GM20000 (cell line): ENCODE data around the gene DLAT.
"Not testable (repeated sequence)": the region's sequence is repeated elsewhere in the genome, so short reads cannot be mapped to it uniquely, and the experiment has no call there.

Source experiments
- DNase-seq: peaks from one replicate; pipeline ENCODE4 v3.0.0; 2012; ENCODE audit warnings: low spot score
- TF ChIP-seq, protein P1 (sequence below): IDR thresholded peaks from 2 replicates; pipeline ENCODE4 v1.5.1; 2012; ENCODE audit warnings: mild to moderate bottlenecking, control low read depth; ENCODE audit errors: extremely low read depth, missing control alignments

DLAT gene

DNA sequence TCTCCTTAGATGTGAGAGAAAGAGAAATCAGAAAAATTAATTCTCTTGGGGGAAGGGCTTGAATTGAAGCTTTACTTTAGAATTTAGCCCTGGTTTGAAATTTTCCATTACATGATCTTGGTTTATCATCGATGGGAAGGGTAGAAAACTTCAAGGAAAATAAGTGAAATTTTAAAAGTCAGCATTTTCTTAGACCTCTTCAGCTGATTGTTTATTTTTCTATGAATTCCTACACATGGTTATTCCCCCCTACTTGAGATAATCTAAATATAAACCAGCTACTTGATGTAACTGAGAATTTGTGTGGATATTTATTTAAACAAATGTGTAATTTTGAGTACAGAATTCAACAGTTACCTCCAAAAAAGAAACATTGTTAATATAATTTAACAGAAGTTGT is 37.7 kb downstream of the DLAT start:
- TF ChIP-seq, protein P1, sequence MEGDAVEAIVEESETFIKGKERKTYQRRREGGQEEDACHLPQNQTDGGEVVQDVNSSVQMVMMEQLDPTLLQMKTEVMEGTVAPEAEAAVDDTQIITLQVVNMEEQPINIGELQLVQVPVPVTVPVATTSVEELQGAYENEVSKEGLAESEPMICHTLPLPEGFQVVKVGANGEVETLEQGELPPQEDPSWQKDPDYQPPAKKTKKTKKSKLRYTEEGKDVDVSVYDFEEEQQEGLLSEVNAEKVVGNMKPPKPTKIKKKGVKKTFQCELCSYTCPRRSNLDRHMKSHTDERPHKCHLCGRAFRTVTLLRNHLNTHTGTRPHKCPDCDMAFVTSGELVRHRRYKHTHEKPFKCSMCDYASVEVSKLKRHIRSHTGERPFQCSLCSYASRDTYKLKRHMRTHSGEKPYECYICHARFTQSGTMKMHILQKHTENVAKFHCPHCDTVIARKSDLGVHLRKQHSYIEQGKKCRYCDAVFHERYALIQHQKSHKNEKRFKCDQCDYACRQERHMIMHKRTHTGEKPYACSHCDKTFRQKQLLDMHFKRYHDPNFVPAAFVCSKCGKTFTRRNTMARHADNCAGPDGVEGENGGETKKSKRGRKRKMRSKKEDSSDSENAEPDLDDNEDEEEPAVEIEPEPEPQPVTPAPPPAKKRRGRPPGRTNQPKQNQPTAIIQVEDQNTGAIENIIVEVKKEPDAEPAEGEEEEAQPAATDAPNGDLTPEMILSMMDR, result no peak
- DNase-seq, result no peak

DNA sequence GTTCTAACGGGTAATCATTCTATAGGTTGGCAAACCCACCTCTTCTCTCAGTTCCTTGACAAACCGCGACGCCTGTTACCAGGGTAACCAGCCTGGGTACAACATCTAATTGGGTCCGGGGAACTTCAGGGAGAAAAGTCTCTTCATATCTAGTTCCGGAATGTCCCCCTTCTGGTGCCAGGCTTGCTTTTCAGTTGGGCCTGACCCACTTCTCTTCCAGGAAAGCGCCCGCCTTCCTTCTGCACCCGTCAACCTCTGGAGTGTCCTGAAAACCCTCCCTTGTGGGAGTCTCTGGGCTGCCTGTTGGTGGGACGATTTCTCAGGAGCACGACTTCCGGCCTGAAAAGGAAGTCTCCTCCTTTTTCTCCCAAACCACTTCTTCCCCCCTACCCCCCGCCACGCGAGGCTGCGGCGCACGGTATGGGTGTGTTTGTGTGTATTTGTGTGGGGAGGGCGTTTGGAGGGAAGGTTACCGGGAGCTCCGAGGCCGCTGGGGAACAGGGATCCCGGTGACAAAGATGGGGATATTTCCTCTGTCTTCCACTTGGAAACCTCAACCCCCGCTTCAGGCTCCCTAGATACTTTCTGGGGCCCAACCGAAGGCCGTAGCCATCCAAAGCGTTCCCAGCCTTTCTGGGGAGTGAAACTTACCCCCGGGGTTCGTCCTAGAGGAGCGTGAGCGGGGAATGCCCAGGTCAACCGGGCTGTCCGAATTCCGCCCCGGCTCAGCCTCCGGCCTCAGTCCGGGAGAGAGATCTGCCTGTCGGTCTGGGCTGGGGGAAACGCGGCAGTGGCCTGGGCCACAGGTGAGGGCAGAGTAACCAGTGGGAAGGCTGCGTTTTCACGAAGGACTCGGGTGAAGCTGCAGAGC is 49.0 kb downstream of the DLAT start, which contains the start of the genes NKAPD1 and PIH1D2:
TSS of gene NKAPD1 (plus strand) at position 359 of the 871 bp plus-strand sequence. CDS start 1,276 bp downstream, outside the sequence.
TSS of gene PIH1D2 (minus strand) at position 77 of the 871 bp plus-strand sequence. CDS start 843 bp downstream, outside the sequence.
- TF ChIP-seq, protein P1, result no peak

DNA sequence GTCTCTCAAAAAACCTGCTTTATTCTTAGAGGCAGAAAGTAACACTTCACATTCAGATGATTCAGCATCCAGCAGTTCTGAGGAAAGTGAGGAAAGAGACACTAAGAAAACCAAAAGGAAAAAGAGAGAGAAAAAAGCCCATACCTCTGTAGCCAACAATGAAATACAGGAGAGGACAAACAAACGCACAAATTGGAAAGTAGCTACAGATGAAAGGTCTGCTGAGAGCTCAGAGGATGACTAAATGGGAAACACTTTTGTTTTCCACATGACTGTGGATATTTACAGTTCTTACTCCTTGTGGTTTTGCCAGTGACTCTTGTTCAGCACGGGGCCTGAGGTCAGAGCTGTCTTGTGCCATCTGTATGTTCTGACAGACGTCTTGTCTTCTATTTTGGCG is 57.5 kb downstream of the DLAT start:
- DNase-seq, result no peak
- TF ChIP-seq, protein P1, result no peak

More for the DNA sequence above, 49.0 kb downstream of the DLAT start, which contains the start of the genes NKAPD1 and PIH1D2:
- DNase-seq, result peak; percentile 71

DNA sequence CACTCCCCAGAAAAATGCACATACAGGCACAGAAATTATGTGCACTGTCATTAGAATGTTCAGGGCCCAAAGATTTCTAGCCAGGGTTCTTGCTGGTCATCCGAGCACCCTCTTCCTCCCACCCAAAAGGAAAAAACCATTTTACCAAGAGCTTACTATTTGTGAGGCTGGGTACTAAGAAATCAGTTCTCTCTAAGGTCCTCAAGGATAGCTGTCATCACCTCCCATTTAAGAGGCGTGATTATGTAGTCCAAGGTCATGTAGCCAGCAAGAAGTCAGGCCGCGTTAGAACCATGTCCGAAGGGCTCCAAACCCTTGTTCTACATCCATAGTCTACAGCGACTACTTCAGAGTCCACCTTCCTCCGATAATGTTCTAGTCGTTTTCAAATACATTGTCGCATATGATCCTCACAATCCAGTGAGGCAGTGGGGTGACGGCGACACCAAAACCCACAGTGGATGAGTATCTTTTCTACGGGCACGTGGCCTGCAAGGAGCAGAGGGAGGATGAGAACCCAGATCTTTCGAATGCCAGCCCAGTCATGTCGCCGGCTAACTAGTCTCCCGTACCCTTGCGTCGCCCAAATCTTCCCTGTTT is 60.7 kb downstream of the DLAT start:
- TF ChIP-seq, protein P1, result no peak
- peak; percentile 44 for DNase-seq

DNA sequence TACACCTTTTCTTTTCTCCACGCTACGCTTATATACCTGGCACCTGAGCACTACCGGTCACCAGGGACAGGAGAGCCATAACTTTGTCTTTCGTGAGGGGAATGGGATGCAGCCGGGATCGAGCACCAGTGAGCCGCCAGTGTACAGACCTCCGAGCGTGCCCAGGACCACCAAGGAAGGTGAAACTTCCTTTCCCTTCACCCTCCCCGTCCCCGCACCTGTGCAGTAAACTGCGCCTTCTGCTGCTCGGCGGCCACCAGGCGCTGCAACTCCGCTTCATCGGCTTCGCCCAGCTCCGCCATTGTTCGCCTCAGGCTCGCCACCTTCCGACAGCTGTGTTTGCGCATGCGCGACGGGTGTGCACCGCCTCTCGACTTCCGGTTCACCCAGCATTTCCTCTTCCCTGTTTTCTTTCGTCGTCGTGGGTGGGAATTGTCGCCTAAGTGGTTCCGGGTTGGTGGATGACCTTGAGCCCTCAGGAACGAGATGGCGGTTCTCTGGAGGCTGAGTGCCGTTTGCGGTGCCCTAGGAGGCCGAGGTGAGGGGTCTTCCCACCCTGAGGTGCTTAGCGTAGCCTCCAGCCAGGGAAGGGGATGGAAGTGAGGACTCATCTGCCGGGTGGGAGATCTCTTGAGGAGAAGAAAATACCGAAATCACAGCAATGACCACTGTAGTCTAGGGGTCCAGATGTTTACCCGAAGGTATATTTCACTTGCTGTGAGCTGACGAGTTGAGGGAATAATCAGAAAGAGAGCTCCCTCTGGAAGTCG is 61.4 kb downstream of the DLAT start, which contains the start of the genes SDHD and TIMM8B:
TSS of gene SDHD (plus strand) at position 452 of the 770 bp plus-strand sequence. CDS start at position 487, 35 bp downstream.
TSS of gene TIMM8B (minus strand) at position 335 of the 770 bp plus-strand sequence. CDS start at position 302, 33 bp downstream.
- TF ChIP-seq, protein P1, result no peak
- peak; percentile 90 for DNase-seq

DNA sequence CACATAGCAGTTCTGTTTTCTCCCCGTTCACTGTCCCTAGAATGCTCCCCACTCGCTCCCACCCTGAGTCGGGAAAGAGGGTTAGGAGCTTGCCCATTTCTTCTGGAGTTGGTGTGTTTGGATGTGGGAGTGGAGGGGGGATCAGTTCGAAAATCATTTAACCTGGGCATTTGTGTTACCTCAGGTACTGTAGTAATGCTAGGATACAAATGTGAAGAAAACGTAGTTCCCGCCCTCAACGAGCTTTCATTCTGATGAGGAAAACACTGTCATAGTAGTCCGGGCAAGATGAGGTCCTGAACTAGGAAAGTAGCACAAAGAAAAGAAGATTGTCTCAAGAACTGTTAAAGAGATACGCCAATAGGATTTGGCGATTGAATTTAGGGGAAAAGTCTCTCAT is 62.0 kb downstream of the DLAT start:
- TF ChIP-seq, protein P1, result no peak
- no peak for DNase-seq

DNA sequence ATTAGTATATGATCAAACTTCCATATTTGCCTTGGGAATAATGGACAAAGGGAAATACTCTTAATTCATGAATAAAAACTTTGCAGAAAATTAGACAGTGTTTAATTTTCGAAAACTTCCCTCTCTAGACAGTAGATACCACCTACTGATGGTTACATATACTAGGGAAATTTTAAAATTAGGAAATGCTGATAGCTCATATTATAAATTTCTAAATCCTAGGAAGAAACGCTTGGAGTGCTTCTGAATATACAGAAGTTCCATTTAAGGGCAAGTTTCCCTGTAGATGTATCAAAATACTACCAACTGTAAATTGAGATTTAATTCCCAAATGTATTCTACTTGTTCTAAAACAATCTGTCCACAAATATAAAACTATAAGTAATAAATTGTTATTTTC is 70.1 kb downstream of the DLAT start:
- not testable (repeated sequence) for DNase-seq
